GM12864 (cell line): Measurements from ENCODE around the gene HPDL.
A peak's percentile ranks its signal among the peaks of the same experiment; 100 is the strongest.
"Not testable (repeated sequence)": the region's sequence is repeated elsewhere in the genome, so short reads cannot be mapped to it uniquely, and the experiment has no call there.

Experiments used
- DNase-seq: peaks from one replicate; pipeline ENCODE4 v3.0.0-alpha.2; 2011; ENCODE audit warnings: low read depth
- H3K4me3 ChIP-seq: 2 replicates; pipeline ENCODE4 v1.5.1; 2011; ENCODE audit warnings: mild to moderate bottlenecking, low read depth, low read length, control low read depth
- TF ChIP-seq, protein P1 (sequence below): IDR thresholded peaks from 2 replicates; pipeline ENCODE4 v1.5.1; 2011; ENCODE audit warnings: low read depth, mild to moderate bottlenecking, moderate library complexity, low read length, control low read depth, inconsistent platforms; ENCODE audit errors: missing control alignments

The HPDL gene

DNA sequence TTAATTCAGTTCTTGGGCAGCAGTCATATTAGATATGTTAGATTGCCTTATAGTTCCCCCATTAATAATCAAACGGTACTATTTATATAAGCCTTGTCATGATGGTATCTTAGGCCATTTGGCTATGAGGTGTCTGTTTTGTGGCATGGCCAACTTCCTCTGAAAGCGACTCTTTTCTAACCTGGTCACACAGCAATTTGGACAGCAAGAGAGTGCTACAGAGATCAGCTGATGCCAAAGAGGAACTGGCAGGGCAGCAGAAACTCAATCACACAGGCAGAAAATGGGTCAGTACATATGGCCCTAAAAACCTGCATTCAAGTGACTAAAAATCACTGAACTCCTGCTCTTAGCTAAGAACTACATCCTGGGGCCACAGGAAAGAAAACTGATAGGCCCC, 27.0 kb downstream of the HPDL start:
- TF ChIP-seq, protein P1, sequence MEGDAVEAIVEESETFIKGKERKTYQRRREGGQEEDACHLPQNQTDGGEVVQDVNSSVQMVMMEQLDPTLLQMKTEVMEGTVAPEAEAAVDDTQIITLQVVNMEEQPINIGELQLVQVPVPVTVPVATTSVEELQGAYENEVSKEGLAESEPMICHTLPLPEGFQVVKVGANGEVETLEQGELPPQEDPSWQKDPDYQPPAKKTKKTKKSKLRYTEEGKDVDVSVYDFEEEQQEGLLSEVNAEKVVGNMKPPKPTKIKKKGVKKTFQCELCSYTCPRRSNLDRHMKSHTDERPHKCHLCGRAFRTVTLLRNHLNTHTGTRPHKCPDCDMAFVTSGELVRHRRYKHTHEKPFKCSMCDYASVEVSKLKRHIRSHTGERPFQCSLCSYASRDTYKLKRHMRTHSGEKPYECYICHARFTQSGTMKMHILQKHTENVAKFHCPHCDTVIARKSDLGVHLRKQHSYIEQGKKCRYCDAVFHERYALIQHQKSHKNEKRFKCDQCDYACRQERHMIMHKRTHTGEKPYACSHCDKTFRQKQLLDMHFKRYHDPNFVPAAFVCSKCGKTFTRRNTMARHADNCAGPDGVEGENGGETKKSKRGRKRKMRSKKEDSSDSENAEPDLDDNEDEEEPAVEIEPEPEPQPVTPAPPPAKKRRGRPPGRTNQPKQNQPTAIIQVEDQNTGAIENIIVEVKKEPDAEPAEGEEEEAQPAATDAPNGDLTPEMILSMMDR = no peak
- no peak for DNase-seq
- no peak overlapping the region for H3K4me3 ChIP-seq

DNA sequence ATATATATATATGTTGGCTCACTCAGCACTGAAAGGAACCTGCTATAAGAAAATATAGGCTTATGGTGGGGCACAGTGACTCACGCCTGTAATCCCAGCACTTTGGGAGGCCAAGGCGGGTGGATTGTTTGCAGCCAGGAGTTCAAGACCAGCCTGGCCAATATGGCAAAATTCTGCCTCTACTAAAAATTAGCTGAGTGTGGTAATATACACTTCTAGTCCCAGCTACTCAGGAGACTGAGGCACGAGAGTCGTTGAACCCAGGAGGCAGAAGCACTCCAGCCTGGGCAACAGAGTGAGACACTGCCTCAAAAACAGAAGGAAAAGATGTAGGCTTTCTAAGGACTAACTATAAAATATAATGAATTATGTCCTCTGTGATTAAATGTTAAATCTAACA, 28.1 kb downstream of the HPDL start:
- H3K4me3 ChIP-seq = no peak overlapping the region
- TF ChIP-seq, protein P1 = no peak
- DNase-seq = no peak

DNA sequence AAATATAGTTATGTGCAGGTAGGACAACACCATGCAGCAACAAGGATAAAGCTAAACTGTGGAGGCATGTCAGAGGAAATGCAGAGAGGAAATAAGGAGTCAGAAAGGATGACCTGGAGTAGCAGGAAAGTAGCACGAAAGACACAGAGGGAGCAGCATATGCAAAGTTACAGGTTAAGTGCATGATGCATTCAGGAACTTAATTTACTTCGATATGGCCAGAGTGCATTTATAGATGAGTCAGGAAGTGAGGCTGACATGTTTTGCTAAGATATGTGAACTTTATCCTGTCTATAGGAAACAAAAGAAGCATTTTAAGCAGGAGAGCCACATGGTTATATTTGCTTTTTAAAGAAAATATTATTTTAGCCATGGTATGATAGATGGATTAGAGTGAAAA, 29.0 kb downstream of the HPDL start:
- TF ChIP-seq, protein P1 = no peak
- H3K4me3 ChIP-seq = no peak overlapping the region
- DNase-seq = no peak

DNA sequence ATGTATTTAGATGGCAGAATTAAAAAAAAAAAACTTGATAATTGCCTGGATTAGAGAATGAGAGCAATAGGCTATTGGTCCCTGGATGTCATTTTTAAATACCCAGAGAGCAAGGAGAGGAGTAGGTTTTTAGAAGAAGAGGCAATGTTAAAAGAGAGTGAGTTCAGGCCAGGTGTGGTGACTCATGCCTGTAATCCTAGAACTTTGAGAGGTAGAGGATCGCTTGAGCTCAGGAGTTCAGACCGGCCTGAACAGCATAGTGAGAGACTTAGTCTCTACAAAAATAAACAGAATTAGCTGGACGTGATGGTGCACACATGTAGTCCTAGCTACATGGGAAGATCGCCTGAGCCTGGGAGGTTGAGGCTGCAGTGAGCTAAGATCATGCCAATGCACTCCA, 29.5 kb downstream of the HPDL start:
- no peak for DNase-seq
- no peak overlapping the region for H3K4me3 ChIP-seq
- TF ChIP-seq, protein P1 = no peak

DNA sequence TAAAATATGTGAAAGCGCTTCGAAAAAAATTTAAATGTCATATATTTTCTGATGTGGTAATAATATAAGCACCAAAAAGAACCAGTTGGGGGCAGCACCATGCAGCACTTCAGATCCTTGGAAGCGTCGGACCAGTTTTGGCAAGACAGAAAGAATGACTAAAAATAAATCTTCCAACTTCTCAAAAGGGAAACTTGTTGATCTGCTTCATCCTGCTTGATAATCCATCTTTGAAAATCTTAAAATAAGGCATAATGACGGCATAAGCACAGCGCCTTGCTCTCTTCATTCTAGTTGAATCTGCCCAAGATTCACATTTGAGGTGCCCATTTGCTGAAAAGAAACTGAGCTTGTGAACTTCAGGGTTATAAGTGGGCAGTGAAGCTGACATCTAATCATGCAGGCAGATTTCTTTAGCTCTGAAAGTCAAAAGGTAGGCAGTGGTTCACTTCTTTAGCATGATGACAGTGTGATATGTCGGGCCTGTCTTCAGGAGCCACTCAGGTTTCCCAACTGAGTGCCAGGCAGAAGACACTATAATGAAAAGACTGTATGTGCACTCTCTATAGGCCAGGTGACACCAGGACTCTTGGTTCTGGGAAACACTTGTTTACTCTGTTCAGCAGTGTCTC, 33.3 kb downstream of the HPDL start:
- TF ChIP-seq, protein P1 = peak; percentile 56
- H3K4me3 ChIP-seq = no peak overlapping the region
- no peak for DNase-seq

DNA sequence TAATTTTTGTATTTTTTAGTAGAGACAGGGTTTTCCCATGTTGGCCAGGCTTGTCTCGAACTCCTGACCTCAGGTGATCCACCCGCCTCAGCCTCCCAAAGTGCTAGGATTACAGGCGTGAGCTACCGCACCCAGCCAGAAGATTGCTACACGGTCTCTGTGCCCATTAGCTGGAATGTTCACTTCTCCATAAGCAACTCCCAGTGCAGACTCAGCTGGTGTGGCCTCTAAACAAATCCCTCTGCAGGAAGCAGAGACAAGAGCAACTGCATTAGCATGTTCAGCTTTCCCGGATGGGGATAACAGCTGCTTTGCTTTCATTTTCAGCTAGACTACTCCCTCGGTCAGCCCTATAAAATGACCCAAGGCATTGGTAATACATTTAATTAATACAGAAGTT, 34.3 kb downstream of the HPDL start:
- not testable (repeated sequence) for DNase-seq, H3K4me3 ChIP-seq

DNA sequence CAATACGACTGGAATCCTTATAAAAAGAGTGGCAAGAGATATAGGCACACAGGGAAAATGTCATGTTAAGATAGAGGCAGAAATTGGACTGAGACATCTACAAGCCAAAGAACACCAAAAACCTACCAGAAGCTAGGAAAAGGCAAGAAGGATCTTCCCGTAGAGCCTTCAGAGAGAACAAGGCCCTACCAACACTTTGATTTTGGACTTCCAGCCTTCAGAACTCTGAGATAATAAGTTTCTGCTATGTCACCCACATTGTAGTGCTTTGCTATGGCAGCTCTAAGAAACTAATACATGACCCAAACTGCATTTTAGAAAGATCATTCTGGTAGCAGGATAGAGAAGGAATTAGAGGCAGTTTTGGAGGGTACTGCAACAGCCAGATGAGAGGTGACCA, 37.6 kb downstream of the HPDL start:
- TF ChIP-seq, protein P1 = no peak
- no peak overlapping the region for H3K4me3 ChIP-seq
- DNase-seq = no peak
